GM19468 (cell line): ENCODE results near the gene TMEM132D.

Experiments used
- ATAC-seq: cut with Tn5 transposase; IDR thresholded peaks from one replicate; pipeline ENCODE4 v1.9.1; 2021; ENCODE audit warnings: mild to moderate bottlenecking, moderate library complexity, moderate number of reproducible peaks; ENCODE audit not compliant: unreplicated experiment; ENCODE audit errors: extremely low read depth

TMEM132D gene

GRCh38 chr12:129489100-129489676 lies 414.6 kb downstream of the TMEM132D start:
- ATAC-seq, result no peak

GRCh38 chr12:129486931-129487330 lies 416.9 kb downstream of the TMEM132D start:
- ATAC-seq, result no peak

- ATAC-seq, result no peak
Observed at GRCh38 chr12:129483111-129483893, 420.5 kb downstream of the TMEM132D start.

GRCh38 chr12:129481921-129482320 lies 421.9 kb downstream of the TMEM132D start:
- ATAC-seq, result no peak

GRCh38 chr12:129470196-129470595 lies 433.6 kb downstream of the TMEM132D start:
- no peak for ATAC-seq

GRCh38 chr12:129467726-129468125 lies 436.1 kb downstream of the TMEM132D start:
- no peak for ATAC-seq

GRCh38 chr12:129467289-129467688 lies 436.5 kb downstream of the TMEM132D start:
- ATAC-seq, result no peak

GRCh38 chr12:129466499-129466898 lies 437.3 kb downstream of the TMEM132D start:
- no peak for ATAC-seq

GRCh38 chr12:129459886-129460285 lies 443.9 kb downstream of the TMEM132D start:
- ATAC-seq, result no peak

GRCh38 chr12:129446696-129447095 lies 457.1 kb downstream of the TMEM132D start:
- no peak for ATAC-seq

GRCh38 chr12:129440278-129440677 lies 463.5 kb downstream of the TMEM132D start:
- no peak for ATAC-seq

GRCh38 chr12:129434790-129435189 lies 469.0 kb downstream of the TMEM132D start:
- ATAC-seq, result no peak

- ATAC-seq, result no peak
Observed at GRCh38 chr12:129428240-129428936, 475.4 kb downstream of the TMEM132D start.

- no peak for ATAC-seq
Observed at GRCh38 chr12:129423041-129423580, 480.7 kb downstream of the TMEM132D start.

GRCh38 chr12:129413295-129413694 lies 490.5 kb downstream of the TMEM132D start:
- ATAC-seq, result no peak

GRCh38 chr12:129409281-129409680 lies 494.5 kb downstream of the TMEM132D start:
- ATAC-seq, result no peak

GRCh38 chr12:129404556-129404955 lies 499.3 kb downstream of the TMEM132D start:
- ATAC-seq, result no peak

- ATAC-seq, result no peak
Observed at GRCh38 chr12:129401572-129401971, 502.3 kb downstream of the TMEM132D start.

- ATAC-seq, result no peak
Observed at GRCh38 chr12:129394177-129394825, 509.5 kb downstream of the TMEM132D start.

- ATAC-seq, result no peak
Observed at GRCh38 chr12:129393357-129393937, 510.4 kb downstream of the TMEM132D start.
